Suprapubic skin (tissue), 4 donors: ENCODE data around the gene KCND3.

ENCODE experiments used
- CTCF ChIP-seq, 2 donors: fragments of 200-600 bp in 1 of 2; fragments of 450-650 bp in 1 of 2; sonication (generic) in 1 of 2; IDR thresholded peaks; one replicate each; pipeline ENCODE4 v1.5.1; 2016 to 2019; ENCODE audit warnings: antibody characterized with exemption in 2 of 2, mild to moderate bottlenecking in 1 of 2, moderate library complexity in 1 of 2
- EP300 ChIP-seq: sonication (generic); formaldehyde crosslinking; IDR thresholded peaks from one replicate; pipeline ENCODE4 v1.6.1; 2017; ENCODE audit warnings: antibody characterized with exemption
- POLR2A ChIP-seq, 2 donors: fragments of 450-650 bp; IDR thresholded peaks; one replicate each; pipeline ENCODE4 v1.6.1; 2017; ENCODE audit warnings: antibody characterized with exemption in 2 of 2, mild to moderate bottlenecking in 2 of 2, moderate library complexity in 2 of 2
- POLR2AphosphoS5 ChIP-seq, 3 donors: sonication (generic); formaldehyde crosslinking; IDR thresholded peaks; one replicate each; pipeline ENCODE4 v1.6.1; 2017; ENCODE audit warnings: antibody characterized with exemption in 3 of 3

- no peak for TF ChIP-seq POLR2AphosphoS5 (IDR thresholded peaks at IDR 0.05)
- no peak for TF ChIP-seq POLR2A (IDR thresholded peaks at IDR 0.05)
- no peak for TF ChIP-seq CTCF (IDR thresholded peaks at IDR 0.05)
- no peak for TF ChIP-seq EP300
Measured at GRCh38 chr1:111841746-111842145, 147.7 kb downstream of the KCND3 start.
